Aorta (tissue), 5 donors: Measurements from ENCODE around the gene NDRG2. TPM values are rescaled to one million over a fixed set of nuclear protein-coding genes. Genes with fewer than 3 reads are reported as not detected.

ENCODE experiments used
- ATAC-seq: fragments of 200-7000 bp; cut with Tn5 transposase; one replicate; pipeline ENCODE4 v1.9.1; 2022; ENCODE audit warnings: moderate library complexity; ENCODE audit not compliant: low FRiP score
- DNase-seq, 2 donors: peaks; one replicate each; pipeline ENCODE4 v3.0.0-alpha.2; 2020
- H3K27ac ChIP-seq, 2 donors: one replicate each; pipeline ENCODE4 v1.5.1; 2013; ENCODE audit warnings: low read length in 2 of 2, mild to moderate bottlenecking in 2 of 2, moderate library complexity in 2 of 2, control low read depth in 1 of 2, inconsistent platforms in 1 of 2, low read depth in 1 of 2
- H3K27me3 ChIP-seq, 2 donors: one replicate each; pipeline ENCODE4 v1.6.1; 2013; ENCODE audit warnings: control low read depth in 1 of 2, low read length in 1 of 2, mild to moderate bottlenecking in 1 of 2, moderate library complexity in 1 of 2; ENCODE audit not compliant: insufficient read depth in 2 of 2, control insufficient read depth in 1 of 2
- H3K36me3 ChIP-seq, 2 donors: one replicate each; pipeline ENCODE4 v1.6.1; 2013; ENCODE audit warnings: control low read depth in 1 of 2, low read length in 1 of 2, mild to moderate bottlenecking in 1 of 2; ENCODE audit not compliant: insufficient read depth in 2 of 2, control insufficient read depth in 1 of 2
- H3K4me1 ChIP-seq, 2 donors: one replicate each; pipeline ENCODE4 v1.6.1; 2013; ENCODE audit warnings: low read length in 2 of 2, control low read depth in 1 of 2, mild to moderate bottlenecking in 1 of 2, moderate library complexity in 1 of 2; ENCODE audit not compliant: insufficient read depth in 2 of 2, control insufficient read depth in 1 of 2
- H3K4me3 ChIP-seq, 2 donors: one replicate each; pipeline ENCODE4 v1.5.1; 2013; ENCODE audit warnings: low read length in 2 of 2, control low read depth in 1 of 2, mild to moderate bottlenecking in 1 of 2
- H3K9me3 ChIP-seq: one replicate; pipeline ENCODE4 v1.6.1; 2013; ENCODE audit warnings: mild to moderate bottlenecking, low read length; ENCODE audit not compliant: control insufficient read depth
- WGBS, 2 donors: extraction: QIAGEN DNeasy Blood & Tissue Kit; methylation state at CpG; one replicate each; pipeline ENCODE4 v1.1.7; 2013; 5-methylcytosine and 5-hydroxymethylcytosine counted together
- intact Hi-C, 2 donors: fragments of 100-400 bp; cut with DNase I; formaldehyde crosslinking; loops; one replicate each; pipeline versions ENCODE4 v1.14.2 to v1.15.0; 2022
- polyA plus RNA-seq, 2 donors: library from polyadenylated mRNA; stranded (reverse); fragments of 200-250 nt; gene quantifications; one replicate each; pipeline ENCODE4 v1.2.3, GENCODE V29; 2013
- total RNA-seq, 2 donors: library from RNA; stranded (reverse); fragmentation: NEBNext Ultra II Directional; extraction: Animal tissue kit (Norgen Biotek cat#: 25700); gene quantifications; one replicate each; pipeline ENCODE4 v1.2.1, GENCODE V29; 2021
- donor health status: healthy with polysubstance abuse.
- donor health status: Bipolar disorder and iron deficiency.
- donor health status: DM: no; HTN: no; CAD: no.
- donor health status: DM: no; HTN: no; CAD: no.
- donor health status: DM: yes; HTN: yes; CAD: no.

Gene NDRG2
- total and polyA plus RNA-seq, 4 donors: 68.7 to 196 (median 95.4) TPM

GRCh38 chr14:21039585-21040369, 14.9 kb upstream of the NDRG2 start:
- 46 to 47% methylated on average over 8 of the region's 8 CpGs for WGBS, 2 donors
- H3K27me3 ChIP-seq: no peaks in the 10 kb centered on the region
- no peak overlapping the region for H3K4me3 ChIP-seq
- intact Hi-C loops: loop anchor here (1.0 to 5.0 kb wide), 3 partner anchors 24 to 37 kb away; no protein-coding TSS in a partner anchor
- no peaks in the 10 kb centered on the region for H3K36me3 ChIP-seq
- peak in 1 of 2 donors; percentile 56 for DNase-seq
- no peaks in the 10 kb centered on the region for H3K4me1 ChIP-seq
- peak; percentile 84 for ATAC-seq
- no peaks in the 10 kb centered on the region for H3K9me3 ChIP-seq
- peak overlapping the region in 1 of 2 donors; percentile 17 for H3K27ac ChIP-seq

- no peak overlapping the region for H3K4me3 ChIP-seq
- 10 to 11% methylated on average over 10 of the region's 10 CpGs for WGBS, 2 donors
- H3K9me3 ChIP-seq: no peaks in the 10 kb centered on the region
- peak; percentile 83 to 85 for DNase-seq
- intact Hi-C loops: loop anchor here in 1 of 2 donors (1.0 kb wide), 1 partner anchor 23 kb away; no protein-coding TSS in a partner anchor
- H3K36me3 ChIP-seq: no peaks in the 10 kb centered on the region
- H3K4me1 ChIP-seq: no peaks in the 10 kb centered on the region
- H3K27me3 ChIP-seq: no peaks in the 10 kb centered on the region
- ATAC-seq: peak; percentile 94
- H3K27ac ChIP-seq: peak overlapping the region in 1 of 2 donors; percentile 52
Observed at GRCh38 chr14:21038441-21039422, 13.9 kb upstream of the NDRG2 start.

GRCh38 chr14:21037156-21037555, 12.3 kb upstream of the NDRG2 start:
- Histone ChIP-seq H3K36me3 (no peaks in the 10 kb centered on the region), H3K4me1 (no peaks in the 10 kb centered on the region), H3K9me3 (no peaks in the 10 kb centered on the region), H3K4me3 (no peak overlapping the region), H3K27me3 (no peaks in the 10 kb centered on the region), H3K27ac (no peak overlapping the region)
- intact Hi-C loops: no loop called here
- DNase-seq (no peak), ATAC-seq (no peak)
- WGBS, 2 donors: 78 to 85% methylated on average over 3 of the region's 3 CpGs

GRCh38 chr14:21036751-21037150, 11.9 kb upstream of the NDRG2 start:
- H3K9me3 ChIP-seq: no peaks in the 10 kb centered on the region
- no peaks in the 10 kb centered on the region for H3K27me3 ChIP-seq
- no peak overlapping the region for H3K4me3 ChIP-seq
- DNase-seq: no peak
- no peak overlapping the region for H3K27ac ChIP-seq
- H3K4me1 ChIP-seq: no peaks in the 10 kb centered on the region
- no peak for ATAC-seq
- intact Hi-C loops: no loop called here
- no peaks in the 10 kb centered on the region for H3K36me3 ChIP-seq
- 93 to 98% methylated on average over 7 of the region's 7 CpGs for WGBS, 2 donors

- ATAC-seq (no peak), DNase-seq (no peak)
- Histone ChIP-seq H3K4me3 (no peak within 1 kb of the TSS), H3K27ac (no peak within 1 kb of the TSS), H3K27me3 (no peaks in the 10 kb centered on the region), H3K36me3 (no peaks in the 10 kb centered on the region), H3K9me3 (no peaks in the 10 kb centered on the region), H3K4me1 (no peaks in the 10 kb centered on the region)
- WGBS, 2 donors: 83% methylated on average over 5 of the region's 5 CpGs
- intact Hi-C loops: no loop called here
Observed at GRCh38 chr14:21034707-21035106, 9.8 kb upstream of the NDRG2 start, which contains the start of gene RNASE13. Gene RNASE13 (minus strand): TSS chr14:21034807. CDS start chr14:21034288, 519 bp downstream.

GRCh38 chr14:21033133-21033698, 8.4 kb upstream of the NDRG2 start:
- Histone ChIP-seq H3K9me3 (no peaks in the 10 kb centered on the region), H3K27ac (no peak overlapping the region), H3K4me3 (no peak overlapping the region), H3K27me3 (no peaks in the 10 kb centered on the region), H3K4me1 (no peaks in the 10 kb centered on the region), H3K36me3 (no peaks in the 10 kb centered on the region)
- no peak for ATAC-seq
- intact Hi-C loops: no loop called here
- 82 to 83% methylated on average over 4 of the region's 4 CpGs for WGBS, 2 donors
- no peak for DNase-seq

GRCh38 chr14:21032326-21033132, 7.7 kb upstream of the NDRG2 start:
- no peak overlapping the region for H3K27ac ChIP-seq

GRCh38 chr14:21030531-21030930, 5.7 kb upstream of the NDRG2 start:
- no peak for DNase-seq
- no peaks in the 10 kb centered on the region for H3K36me3 ChIP-seq
- 84 to 86% methylated on average over 12 of the region's 12 CpGs for WGBS, 2 donors
- peaks cover 0 to 3% of the 10 kb centered on the region in 2 donors for H3K4me1 ChIP-seq
- H3K4me3 ChIP-seq: no peak overlapping the region
- intact Hi-C loops: no loop called here
- H3K9me3 ChIP-seq: no peaks in the 10 kb centered on the region
- no peak overlapping the region for H3K27ac ChIP-seq
- H3K27me3 ChIP-seq: no peaks in the 10 kb centered on the region
- ATAC-seq: no peak

More at GRCh38 chr14:21032326-21033132, 7.7 kb upstream of the NDRG2 start:
- Histone ChIP-seq H3K9me3 (no peaks in the 10 kb centered on the region), H3K36me3 (no peaks in the 10 kb centered on the region), H3K4me1 (no peaks in the 10 kb centered on the region), H3K27me3 (no peaks in the 10 kb centered on the region), H3K4me3 (no peak overlapping the region)
- ATAC-seq: no peak
- no peak for DNase-seq
- intact Hi-C loops: no loop called here
- 87 to 88% methylated on average over 5 of the region's 5 CpGs for WGBS, 2 donors
